Heart left ventricle (tissue), 16 donors: ENCODE measurements around the gene LAPTM5. TPM values are rescaled to one million over a fixed set of nuclear protein-coding genes. Genes with fewer than 3 reads are reported as not detected.

ENCODE experiments used
- ATAC-seq, 4 donors: fragments of 200-7000 bp; cut with Tn5 transposase; one replicate each; pipeline ENCODE4 v1.9.1; 2020 to 2022; ENCODE audit warnings: moderate library complexity in 4 of 4, mild to moderate bottlenecking in 3 of 4, moderate number of reproducible peaks in 1 of 4
- DNase-seq, 5 donors: peaks; one replicate each; pipeline ENCODE4 v3.0.0-alpha.2; 2020
- H3K27ac ChIP-seq, 12 donors: fragments of 200-600 bp; sonication (generic) in 4 of 12; one replicate each; pipeline versions ENCODE4 v1.5.0 to v1.8.0; 2016 to 2022; ENCODE audit warnings: mild to moderate bottlenecking in 2 of 12
- H3K27me3 ChIP-seq, 9 donors: fragments of 200-600 bp; sonication (generic) in 2 of 9; one replicate each; pipeline versions ENCODE4 v1.5.1 to v1.8.0; 2016 to 2022; ENCODE audit warnings: mild to moderate bottlenecking in 3 of 9
- H3K36me3 ChIP-seq, 9 donors: fragments of 200-600 bp; sonication (generic) in 2 of 9; one replicate each; pipeline versions ENCODE4 v1.5.0 to v1.8.0; 2018 to 2022; ENCODE audit warnings: mild to moderate bottlenecking in 2 of 9
- H3K4me1 ChIP-seq, 12 donors: fragments of 200-600 bp; sonication (generic) in 4 of 12; one replicate each; pipeline versions ENCODE4 v1.5.0 to v1.8.0; 2016 to 2022; ENCODE audit warnings: mild to moderate bottlenecking in 3 of 12
- H3K4me3 ChIP-seq, 12 donors: fragments of 200-600 bp; sonication (generic) in 4 of 12; one replicate each; pipeline versions ENCODE4 v1.5.0 to v1.8.0; 2017 to 2022; ENCODE audit warnings: mild to moderate bottlenecking in 9 of 12, moderate library complexity in 4 of 12
- H3K9me3 ChIP-seq, 12 donors: fragments of 200-600 bp; sonication (generic) in 4 of 12; one replicate each; pipeline versions ENCODE4 v1.5.0 to v1.8.0; 2016 to 2022; ENCODE audit warnings: mild to moderate bottlenecking in 1 of 12
- CTCF ChIP-seq, 12 donors: fragments of 200-600 bp; sonication (generic) in 4 of 12; IDR thresholded peaks; one replicate each; pipeline versions ENCODE4 v1.5.0 to v1.8.0; 2018 to 2022; ENCODE audit warnings: antibody characterized with exemption in 12 of 12, mild to moderate bottlenecking in 5 of 12
- POLR2A ChIP-seq, 2 donors: fragments of 450-650 bp; IDR thresholded peaks; one replicate each; pipeline ENCODE4 v1.6.1; 2017; ENCODE audit warnings: antibody characterized with exemption in 2 of 2, mild to moderate bottlenecking in 2 of 2, moderate library complexity in 2 of 2
- WGBS, 4 donors: extraction: QIAGEN DNeasy Blood & Tissue Kit in 2 of 4; methylation state at CpG; one replicate each; pipeline versions ENCODE4 v1.1.5 to v1.1.7; 2013 to 2018; 5-methylcytosine and 5-hydroxymethylcytosine counted together
- intact Hi-C, 10 donors: fragments of 100-400 bp; cut with DNase I; formaldehyde crosslinking; loops; one replicate each; pipeline versions ENCODE4 v1.11.1 to v1.14.2; 2022
- polyA plus RNA-seq, 2 donors: library from polyadenylated mRNA; stranded (reverse); fragments of 200-250 nt; gene quantifications; one replicate each; pipeline ENCODE4 v1.2.3, GENCODE V29; 2013
- total RNA-seq, 9 donors: library from RNA; depleted of rRNA in 2 of 9; stranded (reverse); fragments of >200 nt in 2 of 9; fragmentation: NEBNext Ultra II Directional in 3 of 9; extraction: Animal tissue kit (Norgen Biotek cat#: 25700) in 3 of 9; gene quantifications; one replicate each; pipeline versions ENCODE4 v1.1.0 to v1.2.4, GENCODE V29; 2016 to 2023
- donor health status: ischemic (EF 13 %, LVEDD 7.1; RV severe dilation, severe dysfunction).
- donor health status: healthy with polysubstance abuse.
- donor health status: DM: no; HTN: yes; CAD: no.
- donor health status: DM: no; HTN: no; CAD: no.
- donor health status: ischemic (EF 25% LVEDD 6.9; RV normal size, moderate dysfunction).
- donor health status: ischemic (EF 25% LVEDD 5.7; RV mildly dilated, moderate dysfunction).
- donor health status: healthy.
- donor health status: DM: yes; HTN: yes; CAD: no.
- donor health status: ischemic (EF 35%, LVEDD 5.7; RV mildly dilated, moderate dysfunction).
- donor health status: nonischemic (EF 11% LVEDD 7.7; RV severe dilation, severe dysfunction).
- donor health status: DM: yes; HTN: yes; CAD: no.
- donor health status: PGD.
- donor health status: ischemic (EF 29% LVEDD 5.4; RV normal size, mild dysfunction).
- donor health status: nonischemic (EF 23%, LVEDD 6.1; RV moderate dilation, normal function).

The LAPTM5 gene
- total and polyA plus RNA-seq, 11 donors, result 6.9 to 260 (median 14.3) TPM

- TF ChIP-seq POLR2A (IDR thresholded peaks at IDR 0.05), result no peak
- no peak for TF ChIP-seq CTCF (IDR thresholded peaks at IDR 0.05)
- intact Hi-C loops, result no loop called here
Measured at GRCh38 chr1:30776097-30777059, 18.8 kb upstream of the LAPTM5 start.

GRCh38 chr1:30775433-30775975, 17.9 kb upstream of the LAPTM5 start:
- peaks cover 0 to 16% (median 0%) of the 10 kb centered on the region in 12 donors for H3K4me1 ChIP-seq
- ATAC-seq (no peak), DNase-seq (no peak)
- H3K27me3 ChIP-seq, result peaks cover 0 to 4% (median 0%) of the 10 kb centered on the region in 9 donors
- 77 to 88% (median 85%) methylated on average over 12 of the region's 12 CpGs for WGBS, 4 donors
- H3K27ac ChIP-seq, result no peak overlapping the region
- intact Hi-C loops, result no loop called here
- no peak overlapping the region for H3K4me3 ChIP-seq
- H3K9me3 ChIP-seq, result no peaks in the 10 kb centered on the region
- H3K36me3 ChIP-seq, result no peaks in the 10 kb centered on the region
- TF ChIP-seq POLR2A (IDR thresholded peaks at IDR 0.05), result no peak
- TF ChIP-seq CTCF (IDR thresholded peaks at IDR 0.05), result no peak

More at GRCh38 chr1:30776097-30777059, 18.8 kb upstream of the LAPTM5 start:
- H3K9me3 ChIP-seq, result no peaks in the 10 kb centered on the region
- peaks cover 0 to 20% (median 0%) of the 10 kb centered on the region in 12 donors for H3K4me1 ChIP-seq
- ATAC-seq (no peak), DNase-seq (no peak)
- no peak overlapping the region for H3K4me3 ChIP-seq
- H3K36me3 ChIP-seq, result no peaks in the 10 kb centered on the region
- H3K27me3 ChIP-seq, result peaks cover 0 to 4% (median 0%) of the 10 kb centered on the region in 9 donors
- 89 to 94% (median 91%) methylated on average over 14 to 18 of the region's 18 CpGs for WGBS, 4 donors
- H3K27ac ChIP-seq, result no peak overlapping the region

GRCh38 chr1:30774550-30775432, 17.2 kb upstream of the LAPTM5 start:
- H3K4me1 ChIP-seq, result peaks cover 0 to 11% (median 0%) of the 10 kb centered on the region in 12 donors

More at GRCh38 chr1:30774550-30775432, 17.2 kb upstream of the LAPTM5 start:
- no peak for DNase-seq
- intact Hi-C loops, result no loop called here
- no peak for ATAC-seq
- Histone ChIP-seq H3K4me3 (no peak overlapping the region), H3K9me3 (no peaks in the 10 kb centered on the region), H3K27me3 (peaks cover 0 to 4% (median 0%) of the 10 kb centered on the region in 9 donors), H3K36me3 (no peaks in the 10 kb centered on the region), H3K27ac (no peak overlapping the region)
- WGBS, 4 donors, result 61 to 71% (median 70%) methylated on average over 16 to 22 of the region's 22 CpGs
- TF ChIP-seq CTCF (IDR thresholded peaks at IDR 0.05), result no peak
- TF ChIP-seq POLR2A (IDR thresholded peaks at IDR 0.05), result no peak
